Keratinocyte (primary cell): Measurements from ENCODE around the gene SPATA6L. TPM values are rescaled to one million over a fixed set of nuclear protein-coding genes. Genes with fewer than 3 reads are reported as not detected.

Experiments
- DNase-seq: peaks from one replicate; pipeline ENCODE4 v3.0.0-alpha.2; 2011; ENCODE audit warnings: low read depth, missing footprints, low spot score
- FAIRE-seq: peaks from 2 replicates; lab custom pipeline; 2011; peaks lifted over from hg19 to GRCh38; lab: Jason Lieb, UNC
- H2AFZ ChIP-seq: 2 replicates; pipeline ENCODE4 v1.6.0; 2012; ENCODE audit warnings: low read length, control low read depth, inconsistent platforms; ENCODE audit not compliant: control insufficient read depth
- H3K27ac ChIP-seq: 2 replicates; pipeline ENCODE4 v1.5.1; 2011; ENCODE audit warnings: low read length; ENCODE audit not compliant: control insufficient read depth, insufficient read depth
- H3K27me3 ChIP-seq: 3 replicates; pipeline ENCODE4 v1.6.0; 2011; ENCODE audit warnings: low read length; ENCODE audit not compliant: control insufficient read depth, insufficient read depth; ENCODE audit errors: extremely low read depth
- H3K36me3 ChIP-seq, 2 experiments: 2 replicates in 1 of 2; 3 replicates in 1 of 2; pipeline ENCODE4 v1.5.1; 2011; ENCODE audit warnings: low read length in 2 of 2, mild to moderate bottlenecking in 1 of 2; ENCODE audit not compliant: control insufficient read depth in 2 of 2, insufficient read depth in 2 of 2; ENCODE audit errors: extremely low read depth in 1 of 2
- H3K4me1 ChIP-seq: 3 replicates; pipeline ENCODE4 v1.5.1; 2011; ENCODE audit warnings: low read length; ENCODE audit not compliant: control insufficient read depth, insufficient read depth; ENCODE audit errors: extremely low read depth
- H3K4me2 ChIP-seq: 3 replicates; pipeline ENCODE4 v1.6.0; 2011; ENCODE audit warnings: low read depth, low read length; ENCODE audit not compliant: control insufficient read depth, insufficient read depth; ENCODE audit errors: extremely low read depth
- H3K4me3 ChIP-seq, 3 experiments: fragments of 200-600 bp in 1 of 3; sonication (generic) in 1 of 3; 2 replicates in 2 of 3; 3 replicates in 1 of 3; pipeline ENCODE4 v1.5.1; 2011 to 2016; ENCODE audit warnings: low read length in 3 of 3, mild to moderate bottlenecking in 3 of 3, control low read depth in 2 of 3, inconsistent platforms in 1 of 3, low read depth in 1 of 3, mixed read lengths in 1 of 3, mixed run types in 1 of 3, moderate library complexity in 1 of 3; ENCODE audit not compliant: control insufficient read depth in 2 of 3, insufficient read depth in 2 of 3; ENCODE audit errors: extremely low read depth in 1 of 3
- H3K79me2 ChIP-seq: 2 replicates; pipeline ENCODE4 v1.6.0; 2012; ENCODE audit warnings: low read length; ENCODE audit not compliant: control insufficient read depth, insufficient read depth
- H3K9ac ChIP-seq: 3 replicates; pipeline ENCODE4 v1.6.0; 2011; ENCODE audit warnings: low read length; ENCODE audit not compliant: control insufficient read depth, insufficient read depth; ENCODE audit errors: extremely low read depth
- H3K9me1 ChIP-seq: 3 replicates; pipeline ENCODE4 v1.6.0; 2011; ENCODE audit warnings: low read length; ENCODE audit not compliant: control insufficient read depth, insufficient read depth; ENCODE audit errors: extremely low read depth
- H3K9me3 ChIP-seq: 2 replicates; pipeline ENCODE4 v1.5.1; 2012; ENCODE audit warnings: low read depth, low read length; ENCODE audit not compliant: control insufficient read depth
- H4K20me1 ChIP-seq: 3 replicates; pipeline ENCODE4 v1.6.0; 2011; ENCODE audit warnings: low read length; ENCODE audit not compliant: control insufficient read depth, insufficient read depth; ENCODE audit errors: extremely low read depth
- EZH2 ChIP-seq: IDR thresholded peaks from one replicate; pipeline ENCODE4 v1.6.1; 2012; ENCODE audit warnings: inconsistent platforms, mild to moderate bottlenecking, low read length, moderate library complexity
- dilution Hi-C: fragments of 300-500 bp; cut with MboI; formaldehyde crosslinking; loops from one replicate; pipeline ENCODE4 v1.7.0; 2020; ENCODE audit warnings: low sequenced_read_pairs; ENCODE audit not compliant: extremely low pct_ligation_motif_present
- polyA plus RNA-seq, 5 experiments: library from polyadenylated mRNA; depleted of rRNA in 3 of 5; stranded (reverse) in 3 of 5; stranded (forward) in 1 of 5; unstranded in 1 of 5; fragments of >200 nt; gene quantifications; 1 replicate in 1 of 5; 2 replicates in 3 of 5; 3 replicates in 1 of 5; pipeline versions ENCODE4 v1.2.1 to v1.2.3, GENCODE V29; 2011 to 2012; ENCODE audit warnings: missing spikeins in 2 of 5, low read depth in 1 of 5, low replicate concordance in 1 of 5
- TF ChIP-seq, protein P1 (sequence below), 3 experiments: IDR thresholded peaks in 1 of 3; conservative IDR thresholded peaks in 1 of 3; optimal IDR thresholded peaks in 1 of 3; 2 replicates in 2 of 3; 3 replicates in 1 of 3; pipeline versions ENCODE3 to v1.5.1; 2011; ENCODE audit warnings: low read length in 3 of 3, mild to moderate bottlenecking in 3 of 3, moderate library complexity in 2 of 3, control low read depth in 1 of 3, inconsistent platforms in 1 of 3; ENCODE audit not compliant: insufficient read depth in 2 of 3; ENCODE audit errors: extremely low read depth in 1 of 3

Gene SPATA6L
- polyA plus RNA-seq, 1 donor (not counting 4 experiments of a cell fraction or from before 2014, with no cell fraction given): 0.92 TPM

DNA sequence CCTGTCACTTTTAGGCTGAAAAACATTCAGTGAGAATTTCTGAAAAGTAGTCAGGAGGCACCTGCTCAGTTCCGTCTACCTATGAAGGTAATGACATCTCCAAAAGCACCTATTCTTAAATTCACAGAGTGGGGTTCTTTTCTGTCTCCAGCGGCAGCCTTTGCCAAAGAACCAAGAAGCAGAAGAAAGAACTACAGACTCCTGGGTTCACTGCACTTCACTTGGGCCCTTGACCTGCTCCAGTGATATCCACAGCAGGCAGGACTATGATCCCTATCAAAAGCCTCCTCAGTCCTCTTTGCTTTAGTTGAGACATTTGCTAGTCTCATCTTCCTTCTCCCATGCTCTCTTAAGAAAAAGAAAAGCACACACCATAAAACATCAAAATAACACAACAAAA lies 23.9 kb downstream of the SPATA6L start:
- Histone ChIP-seq H3K27ac (no peak overlapping the region), H3K4me3 (no peak overlapping the region), H3K36me3 (no peaks in the 10 kb centered on the region), H3K9ac (no peak overlapping the region), H3K4me2 (no peak overlapping the region), H2AFZ (no peak overlapping the region), H3K27me3 (no peaks in the 10 kb centered on the region), H3K9me1 (no peaks in the 10 kb centered on the region), H3K79me2 (no peaks in the 10 kb centered on the region), H3K9me3 (no peaks in the 10 kb centered on the region), H3K4me1 (no peaks in the 10 kb centered on the region), H4K20me1 (no peaks in the 10 kb centered on the region)
- no peak for FAIRE-seq
- TF ChIP-seq, protein P1, sequence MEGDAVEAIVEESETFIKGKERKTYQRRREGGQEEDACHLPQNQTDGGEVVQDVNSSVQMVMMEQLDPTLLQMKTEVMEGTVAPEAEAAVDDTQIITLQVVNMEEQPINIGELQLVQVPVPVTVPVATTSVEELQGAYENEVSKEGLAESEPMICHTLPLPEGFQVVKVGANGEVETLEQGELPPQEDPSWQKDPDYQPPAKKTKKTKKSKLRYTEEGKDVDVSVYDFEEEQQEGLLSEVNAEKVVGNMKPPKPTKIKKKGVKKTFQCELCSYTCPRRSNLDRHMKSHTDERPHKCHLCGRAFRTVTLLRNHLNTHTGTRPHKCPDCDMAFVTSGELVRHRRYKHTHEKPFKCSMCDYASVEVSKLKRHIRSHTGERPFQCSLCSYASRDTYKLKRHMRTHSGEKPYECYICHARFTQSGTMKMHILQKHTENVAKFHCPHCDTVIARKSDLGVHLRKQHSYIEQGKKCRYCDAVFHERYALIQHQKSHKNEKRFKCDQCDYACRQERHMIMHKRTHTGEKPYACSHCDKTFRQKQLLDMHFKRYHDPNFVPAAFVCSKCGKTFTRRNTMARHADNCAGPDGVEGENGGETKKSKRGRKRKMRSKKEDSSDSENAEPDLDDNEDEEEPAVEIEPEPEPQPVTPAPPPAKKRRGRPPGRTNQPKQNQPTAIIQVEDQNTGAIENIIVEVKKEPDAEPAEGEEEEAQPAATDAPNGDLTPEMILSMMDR (optimal IDR thresholded peaks at IDR 0.05 in 1 of 3, IDR thresholded peaks at IDR 0.05 in 1 of 3, conservative IDR thresholded peaks at IDR 0.05 in 1 of 3; ENCODE audit: extremely low read depth in 1 of 3, insufficient read depth in 2 of 3, low read length in 3 of 3): no peak
- no peak for TF ChIP-seq EZH2
- DNase-seq: no peak
- dilution Hi-C loops: no loop called here

DNA sequence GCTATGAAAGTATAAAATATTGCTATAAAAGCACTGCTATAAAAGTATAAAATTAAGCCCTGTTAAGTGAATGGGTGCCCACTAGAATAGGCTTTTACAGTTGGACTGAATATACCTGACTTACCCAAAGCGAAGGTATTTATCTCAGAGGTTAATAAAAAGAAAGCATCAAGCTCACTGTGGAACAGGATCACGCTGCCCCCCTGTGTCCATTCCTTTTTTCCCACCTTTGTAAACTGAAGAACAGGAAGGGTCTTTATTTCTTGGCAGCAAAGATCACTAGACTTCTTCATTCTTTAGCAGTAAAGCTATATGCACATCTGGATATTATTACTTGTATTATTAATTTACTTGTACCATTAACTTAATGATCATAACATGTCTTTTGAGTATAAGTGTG lies 26.3 kb downstream of the SPATA6L start:
- H3K4me1 ChIP-seq: no peaks in the 10 kb centered on the region
- FAIRE-seq: no peak
- H3K36me3 ChIP-seq: no peaks in the 10 kb centered on the region
- TF ChIP-seq, protein P1 (optimal IDR thresholded peaks at IDR 0.05 in 1 of 3, IDR thresholded peaks at IDR 0.05 in 1 of 3, conservative IDR thresholded peaks at IDR 0.05 in 1 of 3; ENCODE audit: extremely low read depth in 1 of 3, insufficient read depth in 2 of 3, low read length in 3 of 3): peak; percentile 25 to 51 (median 42)
- TF ChIP-seq EZH2: no peak
- H3K4me2 ChIP-seq: no peak overlapping the region
- dilution Hi-C loops: no loop called here
- no peak overlapping the region for H3K4me3 ChIP-seq
- no peak overlapping the region for H3K27ac ChIP-seq
- no peak for DNase-seq
- H3K27me3 ChIP-seq: no peaks in the 10 kb centered on the region
- no peaks in the 10 kb centered on the region for H3K9me3 ChIP-seq
- H2AFZ ChIP-seq: no peak overlapping the region
- no peaks in the 10 kb centered on the region for H4K20me1 ChIP-seq
- no peaks in the 10 kb centered on the region for H3K79me2 ChIP-seq
- no peak overlapping the region for H3K9ac ChIP-seq
- H3K9me1 ChIP-seq: no peaks in the 10 kb centered on the region
